OCI-LY3 (cell line): ENCODE data around the gene NEURL1B.

ENCODE experiments used
- CTCF ChIP-seq: fragments of 200-600, 300-600 bp; sonication (generic); IDR thresholded peaks from 2 replicates; pipeline ENCODE4 v1.5.1; 2014; ENCODE audit warnings: antibody characterized with exemption, low read length, low read depth
- EZH2phosphoT487 ChIP-seq: fragments of 200-600 bp; shearing (Covaris generic); IDR thresholded peaks from 2 replicates; pipeline ENCODE4 v1.6.1; 2018; ENCODE audit warnings: antibody characterized with exemption, mixed run types, low read depth

- no peak for TF ChIP-seq CTCF
- TF ChIP-seq EZH2phosphoT487: no peak
These were observed 442 bp downstream of the NEURL1B start for GRCh38 chr5:172641359-172642050.
